Measurements from ENCODE around the gene TRAK1.

DNA sequence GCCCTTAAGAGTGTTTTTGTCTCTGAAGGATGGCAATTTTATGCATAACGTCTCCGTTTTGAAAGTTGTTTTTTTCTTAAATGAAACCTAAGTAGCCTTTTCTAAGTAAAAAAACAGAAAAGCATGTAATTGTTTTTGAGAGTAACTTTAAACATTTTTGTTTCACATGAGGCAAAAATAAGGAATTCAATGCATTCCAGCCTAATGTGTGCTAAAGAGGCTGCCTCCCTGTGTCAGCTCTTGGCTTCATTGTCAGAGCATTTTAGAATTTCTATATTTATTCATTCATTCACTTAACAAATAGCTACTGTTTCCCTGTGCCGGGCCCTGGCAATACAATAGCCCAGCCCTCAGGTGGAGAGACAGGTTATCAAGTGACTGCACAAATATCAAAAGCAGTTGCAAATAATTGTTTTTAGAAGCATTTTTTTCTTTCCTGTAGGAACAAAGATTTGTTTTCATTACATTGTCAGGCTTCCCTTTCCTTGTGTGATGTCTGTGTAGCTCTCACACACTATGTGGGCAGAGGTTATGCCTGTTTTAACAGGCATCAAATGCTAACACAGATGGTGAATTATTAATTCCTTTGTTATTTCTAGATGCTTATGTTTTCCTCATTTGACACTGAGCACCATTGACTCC is 93.0 kb downstream of the TRAK1 start:
- TF ChIP-seq, protein P1, sequence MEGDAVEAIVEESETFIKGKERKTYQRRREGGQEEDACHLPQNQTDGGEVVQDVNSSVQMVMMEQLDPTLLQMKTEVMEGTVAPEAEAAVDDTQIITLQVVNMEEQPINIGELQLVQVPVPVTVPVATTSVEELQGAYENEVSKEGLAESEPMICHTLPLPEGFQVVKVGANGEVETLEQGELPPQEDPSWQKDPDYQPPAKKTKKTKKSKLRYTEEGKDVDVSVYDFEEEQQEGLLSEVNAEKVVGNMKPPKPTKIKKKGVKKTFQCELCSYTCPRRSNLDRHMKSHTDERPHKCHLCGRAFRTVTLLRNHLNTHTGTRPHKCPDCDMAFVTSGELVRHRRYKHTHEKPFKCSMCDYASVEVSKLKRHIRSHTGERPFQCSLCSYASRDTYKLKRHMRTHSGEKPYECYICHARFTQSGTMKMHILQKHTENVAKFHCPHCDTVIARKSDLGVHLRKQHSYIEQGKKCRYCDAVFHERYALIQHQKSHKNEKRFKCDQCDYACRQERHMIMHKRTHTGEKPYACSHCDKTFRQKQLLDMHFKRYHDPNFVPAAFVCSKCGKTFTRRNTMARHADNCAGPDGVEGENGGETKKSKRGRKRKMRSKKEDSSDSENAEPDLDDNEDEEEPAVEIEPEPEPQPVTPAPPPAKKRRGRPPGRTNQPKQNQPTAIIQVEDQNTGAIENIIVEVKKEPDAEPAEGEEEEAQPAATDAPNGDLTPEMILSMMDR (IDR thresholded peaks at IDR 0.05), result no peak
- no peak for TF ChIP-seq POLR2AphosphoS5 (IDR thresholded peaks at IDR 0.05)
- no peak for TF ChIP-seq EP300 (IDR thresholded peaks at IDR 0.05)
